Upper lobe of left lung (tissue), 6 donors: ENCODE measurements around the gene CYP2C9. TPM values are rescaled to one million over a fixed set of nuclear protein-coding genes. Genes with fewer than 3 reads are reported as not detected.

Experiments used
- ATAC-seq, 2 donors: fragments of 200-7000 bp; cut with Tn5 transposase; one replicate each; pipeline ENCODE4 v1.9.1; 2022; ENCODE audit warnings: mild to moderate bottlenecking in 2 of 2, moderate library complexity in 2 of 2; ENCODE audit not compliant: low FRiP score in 2 of 2
- DNase-seq, 2 donors: peaks; one replicate each; pipeline ENCODE4 v3.0.0-alpha.2; 2019 to 2020
- H3K27ac ChIP-seq, 4 donors: fragments of 200-600 bp; sonication (generic); one replicate each; pipeline ENCODE4 v1.5.1; 2016 to 2019
- H3K27me3 ChIP-seq, 4 donors: fragments of 200-600 bp; sonication (generic); one replicate each; pipeline ENCODE4 v1.5.1; 2017 to 2019
- H3K36me3 ChIP-seq, 4 donors: fragments of 200-600 bp; sonication (generic); one replicate each; pipeline ENCODE4 v1.5.1; 2016 to 2019
- H3K4me1 ChIP-seq, 4 donors: fragments of 200-600 bp; sonication (generic); one replicate each; pipeline ENCODE4 v1.5.1; 2018 to 2019
- H3K4me3 ChIP-seq, 4 donors: fragments of 200-600 bp; sonication (generic); one replicate each; pipeline ENCODE4 v1.5.1; 2017 to 2019; ENCODE audit warnings: mild to moderate bottlenecking in 2 of 4, moderate library complexity in 1 of 4
- H3K9me3 ChIP-seq, 4 donors: fragments of 200-600 bp; sonication (generic); one replicate each; pipeline ENCODE4 v1.5.1; 2018 to 2019
- CTCF ChIP-seq, 6 experiments: fragments of 450-650 bp in 4 of 6; fragments of 200-600 bp in 2 of 6; sonication (generic) in 2 of 6; IDR thresholded peaks; one replicate each; pipeline ENCODE4 v1.5.1; 2016 to 2019; ENCODE audit warnings: antibody characterized with exemption in 6 of 6
- EP300 ChIP-seq, 4 donors: sonication (generic); formaldehyde crosslinking; IDR thresholded peaks; one replicate each; pipeline ENCODE4 v1.5.1; 2017; ENCODE audit warnings: antibody characterized with exemption in 4 of 4, control low read depth in 2 of 4
- POLR2A ChIP-seq, 4 donors: fragments of 450-650 bp; IDR thresholded peaks; one replicate each; pipeline ENCODE4 v1.5.1; 2016 to 2017; ENCODE audit warnings: antibody characterized with exemption in 4 of 4, mild to moderate bottlenecking in 2 of 4
- POLR2AphosphoS5 ChIP-seq, 2 donors: sonication (generic); formaldehyde crosslinking; IDR thresholded peaks; one replicate each; pipeline ENCODE4 v1.5.1; 2017; ENCODE audit warnings: antibody characterized with exemption in 2 of 2
- WGBS, 2 donors: methylation state at CpG; one replicate each; pipeline ENCODE4 v1.1.5; 2017 to 2018; 5-methylcytosine and 5-hydroxymethylcytosine counted together
- total RNA-seq, 6 donors: library from RNA; depleted of rRNA in 4 of 6; stranded (reverse); fragments of >200 nt in 4 of 6; gene quantifications; one replicate each; pipeline versions ENCODE4 v1.1.0 to v1.2.1, GENCODE V29; 2016 to 2021
- donor health status: DM: no; HTN: no; CAD: no; lungs with moderate emphysema.
- donor health status: DM: no; HTN: yes; CAD: no; lungs with severe emphysema.

CYP2C9 gene
- total RNA-seq, 6 donors from 2014 or later: 0.54 to 4.2 (median 0.92) TPM; not detected in 3

DNA sequence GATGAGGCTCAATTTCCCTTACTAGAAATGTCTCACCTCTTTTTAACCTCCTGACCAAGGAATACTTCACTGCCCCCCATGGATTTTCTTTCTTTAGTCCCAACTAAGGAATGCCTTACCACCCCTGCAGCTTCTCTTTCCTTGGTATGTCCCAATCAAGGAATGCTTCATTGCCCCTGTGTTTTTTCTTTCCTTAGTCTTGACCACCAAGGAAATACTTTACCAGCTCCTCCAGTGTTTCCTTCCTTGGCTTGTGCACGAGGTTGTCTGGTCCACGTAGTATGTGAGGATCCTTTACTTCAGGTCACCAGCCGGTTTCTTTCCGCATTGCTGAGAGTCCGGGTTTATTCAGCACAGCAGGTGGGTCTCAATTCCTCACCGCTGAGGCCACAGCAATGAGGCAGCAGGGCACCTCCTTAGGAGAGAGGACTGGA, 59.3 kb downstream of the CYP2C9 start:
- DNase-seq (no peak), ATAC-seq (no peak)
- Histone ChIP-seq H3K27me3 (no peaks in the 10 kb centered on the region), H3K4me3 (no peak overlapping the region), H3K9me3 (no peaks in the 10 kb centered on the region), H3K36me3 (no peaks in the 10 kb centered on the region), H3K27ac (no peak overlapping the region), H3K4me1 (no peaks in the 10 kb centered on the region)
- WGBS, 2 donors: 61 to 74% methylated on average over 6 of the region's 6 CpGs
- TF ChIP-seq POLR2A (IDR thresholded peaks at IDR 0.05) (no peak), CTCF (IDR thresholded peaks at IDR 0.05) (no peak), EP300 (IDR thresholded peaks at IDR 0.05) (no peak), POLR2AphosphoS5 (IDR thresholded peaks at IDR 0.05) (no peak)

- 35 to 84% methylated on average over 2 of the region's 2 CpGs for WGBS, 2 donors
- peak in 1 of 2 donors; percentile 58 for DNase-seq
Observed at GRCh38 chr10:95026461-95026860, 88.0 kb downstream of the CYP2C9 start.

GRCh38 chr10:95031656-95032055, 93.2 kb downstream of the CYP2C9 start:
- Histone ChIP-seq H3K4me1 (no peaks in the 10 kb centered on the region), H3K4me3 (no peak overlapping the region), H3K27me3 (no peaks in the 10 kb centered on the region), H3K27ac (no peak overlapping the region), H3K36me3 (no peaks in the 10 kb centered on the region), H3K9me3 (no peaks in the 10 kb centered on the region)
- no peak for TF ChIP-seq CTCF (IDR thresholded peaks at IDR 0.05)
- TF ChIP-seq EP300 (IDR thresholded peaks at IDR 0.05): no peak
- no peak for TF ChIP-seq POLR2A (IDR thresholded peaks at IDR 0.05)
- TF ChIP-seq POLR2AphosphoS5 (IDR thresholded peaks at IDR 0.05): no peak
- ATAC-seq: no peak
- no peak for DNase-seq

More at GRCh38 chr10:95026461-95026860, 88.0 kb downstream of the CYP2C9 start:
- Histone ChIP-seq H3K9me3 (no peaks in the 10 kb centered on the region), H3K27me3 (no peaks in the 10 kb centered on the region), H3K36me3 (no peaks in the 10 kb centered on the region), H3K27ac (no peak overlapping the region), H3K4me1 (no peaks in the 10 kb centered on the region), H3K4me3 (no peak overlapping the region)
- TF ChIP-seq CTCF (IDR thresholded peaks at IDR 0.05) (no peak), EP300 (IDR thresholded peaks at IDR 0.05) (no peak), POLR2AphosphoS5 (IDR thresholded peaks at IDR 0.05) (no peak), POLR2A (IDR thresholded peaks at IDR 0.05) (no peak)
- no peak for ATAC-seq

DNA sequence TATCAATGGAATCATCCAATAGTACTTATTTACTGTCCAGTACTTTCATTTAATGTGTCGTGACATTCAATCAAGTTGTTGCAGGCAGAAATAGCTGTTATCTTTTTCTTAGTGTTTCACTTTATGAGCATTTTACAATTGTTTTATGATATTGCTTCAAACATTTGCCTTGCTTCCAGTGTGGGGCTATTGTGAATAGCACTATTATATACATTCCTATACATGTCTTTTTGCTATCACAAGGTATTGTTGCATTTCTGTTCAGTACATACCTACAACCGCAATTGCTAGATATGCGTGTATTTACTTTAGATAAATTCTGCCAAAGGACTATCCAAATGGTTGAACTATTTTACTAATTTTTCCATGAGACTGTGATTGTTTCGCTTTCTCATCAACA, 95.9 kb downstream of the CYP2C9 start:
- DNase-seq: no peak
- WGBS, 2 donors: 91% methylated on average over 4 of the region's 4 CpGs
- no peak for TF ChIP-seq CTCF (IDR thresholded peaks at IDR 0.05)
- no peak for TF ChIP-seq POLR2A (IDR thresholded peaks at IDR 0.05)
- no peak for TF ChIP-seq EP300 (IDR thresholded peaks at IDR 0.05)
- no peaks in the 10 kb centered on the region for H3K36me3 ChIP-seq
- H3K4me1 ChIP-seq: no peaks in the 10 kb centered on the region
- no peak for ATAC-seq
- H3K4me3 ChIP-seq: no peak overlapping the region
- no peaks in the 10 kb centered on the region for H3K9me3 ChIP-seq
- H3K27me3 ChIP-seq: no peaks in the 10 kb centered on the region
- no peak overlapping the region for H3K27ac ChIP-seq
